Measurements from ENCODE around the gene DRD2.

The DRD2 gene

GRCh38 chr11:113369411-113369810, 105.8 kb downstream of the DRD2 start:
- DNase-seq (ENCODE audit: low spot score), result no peak

GRCh38 chr11:113365895-113366294, 109.3 kb downstream of the DRD2 start:
- DNase-seq (ENCODE audit: low spot score), result no peak

DNA sequence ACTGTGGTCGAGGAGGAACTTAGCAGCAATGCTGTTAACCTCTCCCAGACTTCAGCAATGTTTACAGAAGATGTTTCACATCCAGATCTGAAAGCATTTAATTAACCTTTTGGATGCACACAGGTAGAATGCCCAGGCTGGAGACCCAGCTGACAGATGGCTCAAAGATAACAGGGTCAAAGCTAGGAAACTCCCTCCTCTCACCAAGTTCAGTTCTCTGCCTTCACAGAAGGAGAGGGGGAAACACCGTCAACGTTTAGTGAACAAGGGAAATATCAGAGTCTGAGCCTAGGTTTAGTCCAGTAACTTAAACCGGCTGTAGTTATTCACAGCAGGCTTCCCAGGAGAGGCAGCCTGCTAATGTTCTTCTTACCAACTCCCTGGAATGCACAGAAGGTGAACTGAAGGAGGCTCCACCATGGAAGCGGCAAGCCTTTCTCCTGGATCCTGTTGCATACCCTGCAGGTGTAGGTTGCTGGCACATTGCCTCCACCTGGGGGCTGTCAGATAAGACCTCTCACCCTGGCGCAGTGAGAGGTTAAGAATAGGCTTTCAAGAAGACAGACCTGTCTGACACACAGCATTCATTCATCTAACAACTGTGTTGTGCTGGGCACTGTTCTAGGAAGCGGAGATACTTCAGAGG, 111.1 kb downstream of the DRD2 start:
- no peak for DNase-seq (ENCODE audit: low spot score)

DNA sequence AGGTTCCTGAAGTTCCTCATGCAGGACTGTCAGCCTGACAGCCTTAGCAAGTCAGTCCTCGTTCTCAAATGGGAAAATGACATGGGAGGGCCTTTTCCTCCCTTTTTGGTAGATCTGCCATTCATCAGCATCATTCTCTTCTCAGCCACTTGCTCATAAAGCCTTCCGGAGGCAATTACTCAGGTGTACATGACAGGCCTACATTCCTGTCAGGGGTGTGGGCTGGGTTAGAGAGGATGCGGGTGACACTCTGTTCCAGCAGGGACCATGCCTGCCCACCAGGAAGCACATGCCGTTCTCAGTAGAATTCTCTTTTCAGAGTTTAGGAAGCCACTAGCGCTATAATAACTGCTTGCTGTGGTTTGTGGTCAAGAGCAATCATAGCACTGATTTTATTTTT, 111.8 kb downstream of the DRD2 start:
- DNase-seq (ENCODE audit: low spot score), result no peak

Measured in CD4-positive, alpha-beta T cell treated with Interleukin-15 for 4 hours (primary cell).